ENCODE measurements around the gene MTPN. TPM values are rescaled to one million over a fixed set of nuclear protein-coding genes. Genes with fewer than 3 reads are reported as not detected.

MTPN gene
- total RNA-seq, 1 donor from 2014 or later, result 114 TPM

GRCh38 chr7:135958173-135958572 is 19.0 kb downstream of the MTPN start:
- H3K27ac Mint-ChIP-seq (ENCODE audit: unreplicated experiment), result no peak overlapping the region

GRCh38 chr7:135957627-135958026 is 19.5 kb downstream of the MTPN start:
- no peak overlapping the region for H3K4me3 Mint-ChIP-seq
- peaks cover 9% of the 10 kb centered on the region for H3K36me3 Mint-ChIP-seq (ENCODE audit: low read depth)
- H3K27ac Mint-ChIP-seq (ENCODE audit: unreplicated experiment), result no peak overlapping the region

More at GRCh38 chr7:135958173-135958572, 19.0 kb downstream of the MTPN start:
- Mint-ChIP-seq H3K27me3 (ENCODE audit: low read depth) (no peaks in the 10 kb centered on the region), H3K36me3 (ENCODE audit: low read depth) (peaks cover 9% of the 10 kb centered on the region), H3K9me3 (no peaks in the 10 kb centered on the region), H3K4me3 (no peak overlapping the region), H3K4me1 (peaks cover 17% of the 10 kb centered on the region)
- DNase-seq (ENCODE audit: low read depth, low spot score), result no peak
- no peak for TF ChIP-seq CTCF (conservative IDR thresholded peaks at IDR 0.05)

GRCh38 chr7:135956393-135956792 is 20.8 kb downstream of the MTPN start:
- TF ChIP-seq CTCF (conservative IDR thresholded peaks at IDR 0.05), result no peak
- H3K4me3 Mint-ChIP-seq, result no peak overlapping the region
- peaks cover 17% of the 10 kb centered on the region for H3K4me1 Mint-ChIP-seq
- H3K9me3 Mint-ChIP-seq, result no peaks in the 10 kb centered on the region
- no peaks in the 10 kb centered on the region for H3K27me3 Mint-ChIP-seq (ENCODE audit: low read depth)
- no peak for DNase-seq (ENCODE audit: low read depth, low spot score)
- peaks cover 9% of the 10 kb centered on the region for H3K36me3 Mint-ChIP-seq (ENCODE audit: low read depth)
- H3K27ac Mint-ChIP-seq (ENCODE audit: unreplicated experiment), result no peak overlapping the region

More at GRCh38 chr7:135957627-135958026, 19.5 kb downstream of the MTPN start:
- Mint-ChIP-seq H3K27me3 (ENCODE audit: low read depth) (no peaks in the 10 kb centered on the region), H3K9me3 (no peaks in the 10 kb centered on the region), H3K4me1 (peaks cover 17% of the 10 kb centered on the region)
- TF ChIP-seq CTCF (conservative IDR thresholded peaks at IDR 0.05), result no peak
- no peak for DNase-seq (ENCODE audit: low read depth, low spot score)

- DNase-seq (ENCODE audit: low read depth, low spot score), result no peak
- no peak for TF ChIP-seq CTCF (conservative IDR thresholded peaks at IDR 0.05)
- Mint-ChIP-seq H3K4me1 (peaks cover 5% of the 10 kb centered on the region), H3K27ac (ENCODE audit: unreplicated experiment) (no peak overlapping the region), H3K36me3 (ENCODE audit: low read depth) (peaks cover 10% of the 10 kb centered on the region), H3K9me3 (no peaks in the 10 kb centered on the region), H3K4me3 (no peak overlapping the region), H3K27me3 (ENCODE audit: low read depth) (no peaks in the 10 kb centered on the region)
Measured at GRCh38 chr7:135950972-135951371, 26.2 kb downstream of the MTPN start.

GRCh38 chr7:135950429-135950828 is 26.7 kb downstream of the MTPN start:
- DNase-seq (ENCODE audit: low read depth, low spot score), result no peak
- Mint-ChIP-seq H3K27me3 (ENCODE audit: low read depth) (no peaks in the 10 kb centered on the region), H3K36me3 (ENCODE audit: low read depth) (peaks cover 10% of the 10 kb centered on the region), H3K4me3 (no peak overlapping the region), H3K27ac (ENCODE audit: unreplicated experiment) (no peak overlapping the region), H3K9me3 (no peaks in the 10 kb centered on the region), H3K4me1 (peaks cover 5% of the 10 kb centered on the region)
- no peak for TF ChIP-seq CTCF (conservative IDR thresholded peaks at IDR 0.05)
